GM12875 (cell line): ENCODE measurements around the gene ABLIM2.

Experiments used
- H3K4me3 ChIP-seq: one replicate; pipeline ENCODE4 v1.5.1; 2011; ENCODE audit warnings: low read depth, low read length, control low read depth
- TF ChIP-seq, protein P1 (sequence below): IDR thresholded peaks from 2 replicates; pipeline ENCODE4 v1.5.1; 2011; ENCODE audit warnings: low read depth, mild to moderate bottlenecking, control low read depth, inconsistent platforms, low read length, moderate library complexity, borderline replicate concordance; ENCODE audit not compliant: insufficient read depth

The ABLIM2 gene

DNA sequence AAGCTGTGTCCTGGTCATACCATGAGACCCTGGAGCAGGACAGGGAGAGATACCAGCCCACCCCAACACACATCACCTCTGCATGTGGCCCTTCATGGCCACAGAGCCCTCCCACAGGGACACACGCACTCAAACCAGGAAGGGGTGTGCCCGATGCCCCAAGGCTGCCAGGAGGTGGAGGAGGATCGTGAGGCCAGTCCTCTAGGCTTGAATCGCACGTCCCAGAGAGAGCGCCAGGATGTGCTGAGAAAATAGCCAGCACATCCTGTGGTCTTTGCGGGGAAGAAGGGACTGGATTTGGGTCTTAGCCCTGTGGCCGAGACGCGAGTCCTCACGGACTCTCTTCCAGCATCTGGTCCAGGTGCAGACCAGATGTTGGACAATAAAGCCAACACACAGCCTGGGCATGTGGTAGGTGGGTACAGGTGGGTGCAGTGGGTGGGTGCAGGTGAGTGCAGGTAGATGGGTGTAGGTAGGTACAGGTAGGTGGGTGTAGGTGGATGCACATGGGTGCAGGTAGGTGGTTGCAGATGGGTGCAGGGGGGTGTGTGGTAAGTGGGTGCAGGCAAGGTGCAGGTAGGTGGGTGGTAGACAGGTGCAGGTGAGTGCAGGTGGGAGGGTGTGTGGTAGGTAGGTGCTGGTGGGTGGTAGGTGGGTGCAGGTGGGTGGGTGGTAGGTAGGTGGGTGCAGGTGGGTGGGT lies 124.6 kb downstream of the ABLIM2 start:
- TF ChIP-seq, protein P1, sequence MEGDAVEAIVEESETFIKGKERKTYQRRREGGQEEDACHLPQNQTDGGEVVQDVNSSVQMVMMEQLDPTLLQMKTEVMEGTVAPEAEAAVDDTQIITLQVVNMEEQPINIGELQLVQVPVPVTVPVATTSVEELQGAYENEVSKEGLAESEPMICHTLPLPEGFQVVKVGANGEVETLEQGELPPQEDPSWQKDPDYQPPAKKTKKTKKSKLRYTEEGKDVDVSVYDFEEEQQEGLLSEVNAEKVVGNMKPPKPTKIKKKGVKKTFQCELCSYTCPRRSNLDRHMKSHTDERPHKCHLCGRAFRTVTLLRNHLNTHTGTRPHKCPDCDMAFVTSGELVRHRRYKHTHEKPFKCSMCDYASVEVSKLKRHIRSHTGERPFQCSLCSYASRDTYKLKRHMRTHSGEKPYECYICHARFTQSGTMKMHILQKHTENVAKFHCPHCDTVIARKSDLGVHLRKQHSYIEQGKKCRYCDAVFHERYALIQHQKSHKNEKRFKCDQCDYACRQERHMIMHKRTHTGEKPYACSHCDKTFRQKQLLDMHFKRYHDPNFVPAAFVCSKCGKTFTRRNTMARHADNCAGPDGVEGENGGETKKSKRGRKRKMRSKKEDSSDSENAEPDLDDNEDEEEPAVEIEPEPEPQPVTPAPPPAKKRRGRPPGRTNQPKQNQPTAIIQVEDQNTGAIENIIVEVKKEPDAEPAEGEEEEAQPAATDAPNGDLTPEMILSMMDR: no peak
- H3K4me3 ChIP-seq: no peak overlapping the region

- TF ChIP-seq, protein P1: no peak
- H3K4me3 ChIP-seq: no peak overlapping the region
Observed at GRCh38 chr4:8033067-8033755, 125.4 kb downstream of the ABLIM2 start.

DNA sequence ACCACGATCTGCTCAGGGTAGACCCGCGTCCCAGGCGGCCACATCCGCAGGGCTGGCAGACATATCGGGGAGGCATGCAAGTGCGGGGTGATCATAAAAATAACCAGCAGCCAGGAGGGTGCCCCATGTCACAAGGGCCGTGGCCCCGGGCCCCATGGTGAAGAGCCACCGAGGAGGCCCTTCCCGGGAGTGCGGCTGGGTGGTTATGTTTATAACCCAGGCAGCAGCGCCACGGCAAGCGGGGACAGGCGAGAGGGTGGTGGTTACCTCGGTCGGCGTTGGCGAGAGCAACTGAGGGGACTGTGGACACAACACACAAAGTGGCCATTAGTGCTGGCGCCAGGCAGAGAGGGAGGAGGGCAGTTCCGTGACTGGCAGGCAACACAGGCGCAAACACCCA lies 126.2 kb downstream of the ABLIM2 start:
- TF ChIP-seq, protein P1: no peak
- no peak overlapping the region for H3K4me3 ChIP-seq

DNA sequence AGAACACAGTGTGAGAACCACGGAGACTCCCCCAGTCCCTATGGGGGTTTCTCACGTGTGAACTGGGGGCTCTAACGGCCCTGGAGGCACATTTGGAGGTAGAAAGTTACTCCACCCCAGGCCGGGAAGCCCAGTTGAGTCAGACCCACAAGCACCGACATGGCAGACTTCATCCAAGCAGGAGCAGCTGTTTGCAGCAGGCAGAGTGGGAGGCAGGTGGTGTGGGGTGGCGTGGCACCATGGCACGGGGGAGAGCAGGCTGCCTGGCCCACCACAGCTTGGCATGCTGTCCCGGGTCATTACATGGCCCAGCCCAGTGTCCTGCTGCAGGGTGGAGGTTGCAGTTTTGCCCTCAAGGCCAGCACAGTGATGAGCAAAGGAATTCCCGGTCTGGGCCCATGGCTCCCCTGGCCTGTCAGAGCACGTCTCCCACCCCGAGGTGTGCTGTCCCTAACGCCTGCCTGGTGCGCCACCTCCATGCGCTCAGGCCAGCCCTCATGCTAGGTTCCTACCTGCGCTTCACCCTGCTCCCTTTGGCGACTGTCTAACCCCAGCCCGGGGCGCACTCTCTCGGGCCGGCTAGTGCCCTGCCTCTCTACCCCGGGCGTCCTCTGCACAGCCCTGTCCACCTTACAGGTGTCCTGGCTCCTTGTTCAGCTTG lies 128.4 kb downstream of the ABLIM2 start:
- TF ChIP-seq, protein P1: no peak
- no peak overlapping the region for H3K4me3 ChIP-seq

- TF ChIP-seq, protein P1: no peak
- no peak overlapping the region for H3K4me3 ChIP-seq
Observed at GRCh38 chr4:8029689-8030088, 128.9 kb downstream of the ABLIM2 start.

- H3K4me3 ChIP-seq: no peak overlapping the region
- TF ChIP-seq, protein P1: no peak
Observed at GRCh38 chr4:8028884-8029568, 129.6 kb downstream of the ABLIM2 start.
